IMR-90 (cell line): ENCODE data around the gene ORM1. TPM values are rescaled to one million over a fixed set of nuclear protein-coding genes. Genes with fewer than 3 reads are reported as not detected.
A peak's percentile ranks its signal among the peaks of the same experiment; 100 is the strongest.

Experiments used
- ATAC-seq: fragments of 200-7000 bp; cut with Tn5 transposase; 2 replicates; pipeline ENCODE4 v1.9.1; 2020; ENCODE audit warnings: low read depth, mild to moderate bottlenecking, moderate library complexity
- BruUV-seq: library from RNA; stranded (reverse); fragments of 400-500 nt; replicated peaks from 2 replicates; lab custom pipeline; 2021; lab: Mats Ljungman, UMichigan
- CTCF ChIA-PET: fragments of 300-600 bp; formaldehyde crosslinking; extraction: SDS; loops from one replicate; lab custom pipeline; 2021; ENCODE audit warnings: antibody characterized with exemption; lab: Yijun Ruan, JAX
- POLR2A ChIA-PET: fragments of 300-600 bp; sonication (Branson Sonifier 250); formaldehyde crosslinking; loops from one replicate; lab custom pipeline; 2022; ENCODE audit warnings: antibody characterized with exemption; ENCODE audit not compliant: unreplicated experiment; lab: Charles Lee
- DNase-seq: peaks from one replicate; pipeline ENCODE4 v3.0.0; 2013
- H2AFZ ChIP-seq: replicated peaks from 2 replicates; pipeline ENCODE3; 2013; ENCODE audit warnings: low read length, mild to moderate bottlenecking; ENCODE audit not compliant: poor library complexity
- H2AK5ac ChIP-seq: 2 replicates; pipeline ENCODE4 v1.6.1; 2013; ENCODE audit warnings: low read depth, low read length, inconsistent platforms
- H2AK9ac ChIP-seq: replicated peaks from 2 replicates; pipeline ENCODE3; 2013; ENCODE audit warnings: mild to moderate bottlenecking, low read depth, low read length, moderate library complexity; ENCODE audit not compliant: poor library complexity
- H2BK120ac ChIP-seq: 2 replicates; pipeline ENCODE4 v1.6.1; 2013; ENCODE audit warnings: low read depth, low read length, inconsistent platforms
- H2BK15ac ChIP-seq: 3 replicates; pipeline ENCODE4 v1.6.1; 2013; ENCODE audit warnings: low read depth, low read length, inconsistent platforms
- H2BK20ac ChIP-seq: 2 replicates; pipeline ENCODE4 v1.6.1; 2013; ENCODE audit warnings: low read depth, mild to moderate bottlenecking, inconsistent platforms, low read length, moderate library complexity
- H2BK5ac ChIP-seq: 2 replicates; pipeline ENCODE4 v1.6.1; 2013; ENCODE audit warnings: mild to moderate bottlenecking, low read depth, low read length, inconsistent platforms; ENCODE audit not compliant: poor library complexity, severe bottlenecking
- H3K14ac ChIP-seq: replicated peaks from 2 replicates; pipeline ENCODE4 v1.6.1; 2013; ENCODE audit warnings: low read depth, low read length, inconsistent platforms
- H3K18ac ChIP-seq: 2 replicates; pipeline ENCODE4 v1.6.1; 2013; ENCODE audit warnings: low read depth, low read length, control low read depth
- H3K23ac ChIP-seq: 2 replicates; pipeline ENCODE4 v1.6.1; 2013; ENCODE audit warnings: low read depth, low read length, inconsistent platforms
- H3K27ac ChIP-seq: 2 replicates; pipeline ENCODE4 v1.5.1; 2013; ENCODE audit warnings: mild to moderate bottlenecking, control low read depth, low read length; ENCODE audit not compliant: insufficient read depth
- H3K27me3 ChIP-seq: 2 replicates; pipeline ENCODE4 v1.6.1; 2013; ENCODE audit warnings: low read length; ENCODE audit not compliant: control insufficient read depth, insufficient read depth
- H3K36me3 ChIP-seq: 2 replicates; pipeline ENCODE4 v1.6.1; 2013; ENCODE audit warnings: low read length, mixed read lengths; ENCODE audit not compliant: control insufficient read depth, insufficient read depth
- H3K4ac ChIP-seq: 2 replicates; pipeline ENCODE4 v1.6.1; 2013; ENCODE audit warnings: low read depth, low read length, inconsistent platforms
- H3K4me1 ChIP-seq: 2 replicates; pipeline ENCODE4 v1.6.1; 2013; ENCODE audit warnings: low read length, mixed read lengths; ENCODE audit not compliant: control insufficient read depth, insufficient read depth
- H3K4me2 ChIP-seq: 2 replicates; pipeline ENCODE4 v1.6.1; 2013; ENCODE audit warnings: low read depth, mild to moderate bottlenecking, control low read depth, low read length, moderate library complexity
- H3K4me3 ChIP-seq: 2 replicates; pipeline ENCODE4 v1.5.1; 2013; ENCODE audit warnings: low read depth, mild to moderate bottlenecking, control low read depth, low read length, moderate library complexity; ENCODE audit not compliant: insufficient read depth
- H3K56ac ChIP-seq: 2 replicates; pipeline ENCODE4 v1.6.1; 2013; ENCODE audit warnings: low read length, inconsistent platforms; ENCODE audit not compliant: insufficient read depth; ENCODE audit errors: extremely low read depth
- H3K79me1 ChIP-seq, 2 experiments: 2 replicates each; pipeline ENCODE4 v1.6.1; 2013; ENCODE audit warnings: low read length in 2 of 2, inconsistent platforms in 1 of 2, low read depth in 1 of 2
- H3K9ac ChIP-seq: 2 replicates; pipeline ENCODE4 v1.6.1; 2013; ENCODE audit warnings: low read depth, low read length, control low read depth
- H3K9me1 ChIP-seq: 2 replicates; pipeline ENCODE4 v1.6.1; 2013; ENCODE audit warnings: low read length, inconsistent platforms; ENCODE audit not compliant: insufficient read depth
- H3K9me3 ChIP-seq: 2 replicates; pipeline ENCODE4 v1.6.1; 2013; ENCODE audit warnings: low read length; ENCODE audit not compliant: control insufficient read depth, insufficient read depth
- H4K20me1 ChIP-seq: 2 replicates; pipeline ENCODE4 v1.6.1; 2013; ENCODE audit warnings: low read length, inconsistent platforms; ENCODE audit not compliant: insufficient read depth
- H4K5ac ChIP-seq: 2 replicates; pipeline ENCODE4 v1.6.1; 2013; ENCODE audit warnings: mild to moderate bottlenecking, low read depth, low read length, control low read depth
- H4K8ac ChIP-seq, 2 experiments: 2 replicates each; pipeline ENCODE4 v1.6.1; 2013; ENCODE audit warnings: low read depth in 2 of 2, low read length in 2 of 2, control low read depth in 1 of 2, inconsistent platforms in 1 of 2
- H4K91ac ChIP-seq: 2 replicates; pipeline ENCODE4 v1.6.1; 2013; ENCODE audit warnings: low read depth, low read length, inconsistent platforms; ENCODE audit not compliant: insufficient read depth
- BHLHE40 ChIP-seq: fragments of 150-350 bp; IDR thresholded peaks from 2 replicates; pipeline ENCODE4 v1.6.1; 2016; ENCODE audit warnings: mild to moderate bottlenecking, low read depth, low read length
- CHD1 ChIP-seq: IDR thresholded peaks from 2 replicates; pipeline ENCODE4 v1.6.1; 2012; ENCODE audit warnings: low read depth, low read length, improper control_type of control experiment
- ELK1 ChIP-seq: fragments of 150-350 bp; IDR thresholded peaks from 2 replicates; pipeline ENCODE4 v1.6.1; 2016; ENCODE audit warnings: low read depth, mild to moderate bottlenecking, low read length, moderate library complexity, borderline replicate concordance
- FOS ChIP-seq: fragments of 150-350 bp; IDR thresholded peaks from 2 replicates; pipeline ENCODE4 v1.6.1; 2016; ENCODE audit warnings: low read depth, low read length
- MAZ ChIP-seq: IDR thresholded peaks from 2 replicates; pipeline ENCODE4 v1.6.1; 2012; ENCODE audit warnings: low read depth, mild to moderate bottlenecking, low read length, improper control_type of control experiment, moderate library complexity, borderline replicate concordance
- MXI1 ChIP-seq: IDR thresholded peaks from 2 replicates; pipeline ENCODE4 v1.6.1; 2012; ENCODE audit warnings: low read depth, mild to moderate bottlenecking, low read length, moderate library complexity, borderline replicate concordance
- NFE2L2 ChIP-seq: fragments of 150-350 bp; IDR thresholded peaks from 2 replicates; pipeline ENCODE4 v1.6.1; 2016; ENCODE audit warnings: low read depth, mild to moderate bottlenecking, low read length
- POLR2A ChIP-seq: IDR thresholded peaks from 2 replicates; pipeline ENCODE4 v1.6.1; 2012; ENCODE audit warnings: mild to moderate bottlenecking, low read depth, low read length
- RAD21 ChIP-seq: IDR thresholded peaks from 2 replicates; pipeline ENCODE4 v1.6.1; 2012; ENCODE audit warnings: low read length, improper control_type of control experiment
- RCOR1 ChIP-seq: IDR thresholded peaks from 2 replicates; pipeline ENCODE4 v1.6.1; 2012; ENCODE audit warnings: mild to moderate bottlenecking, low read length, improper control_type of control experiment; ENCODE audit not compliant: insufficient replicate concordance
- RFX5 ChIP-seq: IDR thresholded peaks from 2 replicates; pipeline ENCODE4 v1.8.0; 2012; ENCODE audit warnings: low read depth, mild to moderate bottlenecking, low read length, moderate library complexity
- SMC3 ChIP-seq: fragments of 150-350 bp; IDR thresholded peaks from 2 replicates; pipeline ENCODE4 v1.6.1; 2016; ENCODE audit warnings: low read depth, mild to moderate bottlenecking, antibody characterized with exemption, low read length, moderate library complexity
- USF2 ChIP-seq: fragments of 150-350 bp; IDR thresholded peaks from 2 replicates; pipeline ENCODE4 v1.6.1; 2017; ENCODE audit warnings: mild to moderate bottlenecking, antibody characterized with exemption, low read length, low read depth
- WGBS, 2 experiments: methylation state at CpG; one replicate each; pipeline versions ENCODE4 v1.1.5 to v1.1.7; 2013; ENCODE audit warnings: missing lambda C conversion rate in 2 of 2; ENCODE audit not compliant: insufficient read length in 1 of 2; ENCODE audit errors: extremely low coverage in 2 of 2; 5-methylcytosine and 5-hydroxymethylcytosine counted together
- dilution Hi-C: fragments of 300-500 bp; cut with HindIII; formaldehyde crosslinking; loops from one replicate; pipeline ENCODE4 v1.14.3; 2018; ENCODE audit warnings: low sequenced_read_pairs; ENCODE audit not compliant: unreplicated experiment
- in situ Hi-C: fragments of 300-500 bp; cut with MboI; formaldehyde crosslinking; loops from 3 replicates; pipeline ENCODE4 v1.14.3; 2019; ENCODE audit warnings: low sequenced_read_pairs, inconsistent platforms, mixed read lengths
- intact Hi-C: fragments of 100-400 bp; cut with micrococcal nuclease; formaldehyde crosslinking; loops from 2 replicates; pipeline ENCODE4 v1.10.0; 2022
- polyA plus RNA-seq, 3 experiments: library from polyadenylated mRNA; depleted of rRNA; stranded (reverse); fragments of >200 nt; gene quantifications; 2 replicates each; pipeline ENCODE4 v1.2.3, GENCODE V29; 2012; ENCODE audit warnings: low replicate concordance in 1 of 3
- total RNA-seq: library from RNA; depleted of rRNA; stranded (reverse); fragments of >200 nt; gene quantifications from 2 replicates; pipeline ENCODE4 v1.2.3, GENCODE V29; 2012
- TF ChIP-seq, protein P1 (sequence below): conservative IDR thresholded peaks from 2 replicates; pipeline ENCODE4 v1.5.1; 2012; ENCODE audit warnings: mild to moderate bottlenecking, low read depth, low read length, improper control_type of control experiment

The ORM1 gene
- total and polyA plus RNA-seq, 2 of the 4 experiments (the other 2 are of a cell fraction): 0.18 TPM; not detected in 1

DNA sequence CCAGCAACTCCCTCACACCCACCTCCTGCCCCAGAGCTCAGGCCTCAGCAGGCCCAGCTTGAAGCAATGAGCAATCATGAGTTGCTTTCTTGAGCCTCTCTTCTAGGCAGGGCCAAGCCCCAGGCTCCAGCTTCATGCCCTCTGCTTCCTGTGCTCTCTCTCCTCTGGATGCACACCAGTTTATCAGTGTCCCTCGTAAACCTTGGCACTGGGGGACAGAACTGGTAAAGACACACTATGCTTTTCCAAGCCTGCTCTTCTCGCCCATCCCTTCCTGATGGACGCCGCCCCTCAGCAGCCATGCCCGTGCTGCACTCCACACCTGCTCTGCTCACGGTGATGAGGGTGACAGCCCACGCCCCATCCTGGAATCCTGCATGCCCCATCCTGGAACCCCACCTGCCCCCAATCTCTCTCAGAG, 49.4 kb upstream of the ORM1 start:
- POLR2A ChIA-PET: no interaction called here

More for the DNA sequence above, 49.4 kb upstream of the ORM1 start:
- no peak overlapping the region for H4K8ac ChIP-seq
- peaks cover 7% of the 10 kb centered on the region; the same call in 1 of the 2 replicates for H3K36me3 ChIP-seq
- peaks cover 5 to 17% of the 10 kb centered on the region in 2 experiments; a peak in 3 of 4 replicates for H3K79me1 ChIP-seq
- H3K4me3 ChIP-seq: no peak overlapping the region
- no peak overlapping the region for H2BK120ac ChIP-seq
- H3K9ac ChIP-seq: no peak overlapping the region
- H3K27ac ChIP-seq: no peak overlapping the region
- no peak overlapping the region for H3K23ac ChIP-seq
- in situ Hi-C loops (no loop called here), dilution Hi-C loops (no loop called here), intact Hi-C loops (no loop called here)
- no peak overlapping the region for H3K4ac ChIP-seq
- H4K5ac ChIP-seq: no peak overlapping the region
- no peaks in the 10 kb centered on the region for H3K9me3 ChIP-seq
- peaks cover 26% of the 10 kb centered on the region for H3K9me1 ChIP-seq
- WGBS, 2 experiments: 90% methylated on average over 5 of the region's 7 CpGs; no CpG with 5 or more reads in 1 of the 2 experiments
- H2AK9ac ChIP-seq: no peak overlapping the region
- H2BK20ac ChIP-seq: no peak overlapping the region
- H3K56ac ChIP-seq: no peak overlapping the region
- H3K14ac ChIP-seq: no peak overlapping the region
- no peak overlapping the region for H3K18ac ChIP-seq
- no peak overlapping the region for H3K4me2 ChIP-seq
- CTCF ChIA-PET: no interaction called here
- no peak overlapping the region for H2BK5ac ChIP-seq
- BruUV-seq: no TSS peak
- TF ChIP-seq FOS (no peak), NFE2L2 (no peak), SMC3 (no peak), MXI1 (no peak), CHD1 (no peak), ELK1 (no peak), RCOR1 (no peak), BHLHE40 (no peak), USF2 (no peak), POLR2A (no peak), RFX5 (no peak), MAZ (no peak), RAD21 (no peak)
- TF ChIP-seq, protein P1, sequence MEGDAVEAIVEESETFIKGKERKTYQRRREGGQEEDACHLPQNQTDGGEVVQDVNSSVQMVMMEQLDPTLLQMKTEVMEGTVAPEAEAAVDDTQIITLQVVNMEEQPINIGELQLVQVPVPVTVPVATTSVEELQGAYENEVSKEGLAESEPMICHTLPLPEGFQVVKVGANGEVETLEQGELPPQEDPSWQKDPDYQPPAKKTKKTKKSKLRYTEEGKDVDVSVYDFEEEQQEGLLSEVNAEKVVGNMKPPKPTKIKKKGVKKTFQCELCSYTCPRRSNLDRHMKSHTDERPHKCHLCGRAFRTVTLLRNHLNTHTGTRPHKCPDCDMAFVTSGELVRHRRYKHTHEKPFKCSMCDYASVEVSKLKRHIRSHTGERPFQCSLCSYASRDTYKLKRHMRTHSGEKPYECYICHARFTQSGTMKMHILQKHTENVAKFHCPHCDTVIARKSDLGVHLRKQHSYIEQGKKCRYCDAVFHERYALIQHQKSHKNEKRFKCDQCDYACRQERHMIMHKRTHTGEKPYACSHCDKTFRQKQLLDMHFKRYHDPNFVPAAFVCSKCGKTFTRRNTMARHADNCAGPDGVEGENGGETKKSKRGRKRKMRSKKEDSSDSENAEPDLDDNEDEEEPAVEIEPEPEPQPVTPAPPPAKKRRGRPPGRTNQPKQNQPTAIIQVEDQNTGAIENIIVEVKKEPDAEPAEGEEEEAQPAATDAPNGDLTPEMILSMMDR: no peak
- DNase-seq (no peak), ATAC-seq (no peak)
- peak overlapping the region; percentile 4; the same call in 1 of the 2 replicates for H2AK5ac ChIP-seq
- no peak overlapping the region for H4K91ac ChIP-seq
- no peaks in the 10 kb centered on the region for H3K27me3 ChIP-seq
- peaks cover 4% of the 10 kb centered on the region for H4K20me1 ChIP-seq
- H2AFZ ChIP-seq: no peak overlapping the region
- no peak overlapping the region for H2BK15ac ChIP-seq
- H3K4me1 ChIP-seq: peaks cover 21% of the 10 kb centered on the region
